LHCN-M2 (cell line): Measurements from ENCODE around the gene CKAP2L. TPM values are rescaled to one million over a fixed set of nuclear protein-coding genes. Genes with fewer than 3 reads are reported as not detected.

Source experiments
- DNase-seq: peaks from one replicate; pipeline ENCODE4 v3.0.0-alpha.2; 2012; ENCODE audit warnings: low read depth
- total RNA-seq: library from RNA; depleted of rRNA; stranded (reverse); fragments of >200 nt; gene quantifications from 2 replicates; pipeline ENCODE4 v1.2.3, GENCODE V29; 2014

The CKAP2L gene
- total RNA-seq, 1 experiment from 2014 or later: 33.2 TPM

- peak; percentile 13 for DNase-seq
Observed at GRCh38 chr2:112765251-112765650, 842 bp upstream of the CKAP2L start.

GRCh38 chr2:112762276-112762675, 2.1 kb downstream of the CKAP2L start:
- no peak for DNase-seq

DNA sequence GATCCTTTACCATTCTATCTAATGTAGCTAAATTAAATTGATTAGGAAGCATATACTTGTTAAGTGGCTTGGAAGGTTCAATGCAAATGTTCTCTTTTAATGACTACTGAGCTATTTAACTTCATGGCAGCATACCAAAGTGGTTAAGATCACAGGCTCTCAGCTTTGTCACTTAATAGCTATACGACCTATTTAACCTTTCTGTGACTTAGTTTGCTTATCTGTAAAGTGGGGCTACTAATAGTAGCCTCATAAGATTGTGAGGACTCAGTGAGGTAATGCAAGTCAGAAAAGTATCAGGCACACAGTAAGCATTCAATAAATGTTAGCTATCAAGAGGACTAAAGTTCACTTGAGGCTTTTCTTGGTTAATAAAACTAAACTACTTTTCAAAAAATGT, 4.3 kb downstream of the CKAP2L start:
- no peak for DNase-seq

- DNase-seq: no peak
Observed at GRCh38 chr2:112758711-112759110, 5.7 kb downstream of the CKAP2L start.

DNA sequence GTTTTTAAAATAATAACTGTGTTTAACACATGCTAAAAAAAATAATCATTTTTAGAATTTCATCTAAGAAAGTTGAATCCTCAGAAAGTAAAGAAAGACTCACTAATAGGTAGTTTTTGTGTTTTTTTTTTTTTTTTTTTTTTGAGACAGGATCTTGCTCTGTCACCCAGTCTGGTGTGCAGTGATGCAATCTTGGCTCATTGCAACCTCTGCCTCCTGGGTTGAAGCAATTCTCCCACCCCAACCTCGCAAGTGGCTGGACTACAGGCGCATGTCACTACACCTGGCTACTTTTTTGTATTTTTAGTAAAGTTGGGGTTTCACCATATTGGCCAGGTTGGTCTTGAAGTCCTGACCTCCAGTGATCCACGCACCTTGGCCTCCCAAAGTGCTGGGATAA, 7.1 kb downstream of the CKAP2L start:
- no peak for DNase-seq

GRCh38 chr2:112756207-112756606, 8.2 kb downstream of the CKAP2L start:
- no peak for DNase-seq

DNA sequence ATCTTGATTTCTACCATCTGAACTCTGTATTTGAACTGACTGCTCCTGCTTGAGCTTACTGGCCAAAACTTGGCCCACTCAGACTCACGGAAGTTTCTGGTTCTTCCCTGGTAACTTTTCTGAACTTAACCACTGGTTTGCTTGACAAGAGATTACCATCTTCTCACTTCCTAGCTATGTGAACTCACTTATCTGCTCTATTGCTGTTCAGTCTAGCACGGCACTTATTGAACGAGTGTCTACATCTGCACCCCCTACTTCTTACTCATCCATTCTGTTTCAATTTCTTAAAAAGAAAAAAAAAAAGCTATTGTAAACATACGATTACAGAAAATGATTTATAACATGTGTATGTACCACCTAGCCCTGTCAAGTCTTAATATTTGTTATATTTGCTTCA, 9.0 kb downstream of the CKAP2L start:
- no peak for DNase-seq

GRCh38 chr2:112754564-112754963, 9.8 kb downstream of the CKAP2L start:
- DNase-seq: no peak

- no peak for DNase-seq
Observed at GRCh38 chr2:112752667-112753066, 11.7 kb downstream of the CKAP2L start.

GRCh38 chr2:112751451-112752197, 12.8 kb downstream of the CKAP2L start:
- no peak for DNase-seq

GRCh38 chr2:112750560-112750843, 13.9 kb downstream of the CKAP2L start:
- DNase-seq: no peak

DNA sequence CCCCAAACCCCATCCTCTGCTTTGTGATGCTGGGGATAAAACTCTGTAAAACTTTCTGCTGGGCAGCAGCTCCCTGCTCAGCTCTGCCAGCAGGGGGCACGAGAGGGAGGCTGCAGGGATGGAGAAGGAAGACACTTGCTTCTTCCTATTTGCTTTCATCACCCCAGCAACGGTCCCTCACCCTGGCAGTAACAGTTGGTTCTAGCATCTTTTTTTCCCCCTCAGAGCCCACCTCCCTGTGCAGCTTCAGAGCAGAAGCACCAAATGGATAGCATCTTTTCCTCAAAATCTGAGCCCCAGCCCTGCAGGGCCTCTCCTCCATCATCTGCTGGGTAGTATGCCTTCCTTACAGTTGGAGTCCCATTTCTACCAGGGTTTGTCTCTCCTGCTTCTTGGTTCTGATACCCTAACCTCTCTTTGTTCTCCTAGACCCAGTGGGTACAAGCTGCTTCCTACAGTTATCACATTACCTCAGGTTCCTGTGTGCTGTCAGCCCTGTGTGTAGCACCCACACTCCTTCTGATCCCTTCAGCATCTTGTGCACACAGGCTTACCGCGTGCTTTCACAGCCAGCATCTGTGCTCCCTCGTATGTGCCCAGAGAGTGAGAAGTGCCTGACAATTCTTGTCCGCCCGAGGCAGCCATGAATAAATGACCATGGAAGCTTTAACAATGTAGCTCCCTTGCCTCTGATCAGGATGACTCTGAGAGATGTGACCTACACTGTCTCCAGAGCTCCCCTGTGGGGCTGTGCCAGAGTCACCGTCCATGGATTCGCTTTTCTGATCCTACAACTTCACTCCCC, 14.5 kb downstream of the CKAP2L start:
- peak; percentile 70 for DNase-seq

DNA sequence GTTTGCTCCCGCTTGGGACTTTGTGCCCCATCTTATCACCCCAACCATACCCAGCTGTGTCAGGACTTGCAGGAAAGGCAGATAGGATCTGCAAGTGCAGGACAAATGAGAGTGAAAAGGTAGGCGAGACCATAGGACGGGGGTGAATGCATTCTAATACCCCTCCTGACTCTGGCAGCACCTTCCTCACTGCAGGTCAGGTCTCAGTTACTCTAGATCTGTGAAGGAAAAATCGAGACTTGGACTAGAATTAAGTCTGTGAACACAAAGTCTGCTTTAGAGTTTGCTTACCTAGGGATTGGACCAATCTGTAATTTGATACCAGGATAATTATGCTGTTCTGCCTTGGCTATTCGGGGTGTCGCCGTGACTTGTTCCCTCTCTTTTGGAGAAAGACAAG, 23.9 kb downstream of the CKAP2L start:
- DNase-seq: no peak

GRCh38 chr2:112737542-112738232, 26.7 kb downstream of the CKAP2L start:
- DNase-seq: no peak

- DNase-seq: no peak
Observed at GRCh38 chr2:112733871-112734270, 30.5 kb downstream of the CKAP2L start.

DNA sequence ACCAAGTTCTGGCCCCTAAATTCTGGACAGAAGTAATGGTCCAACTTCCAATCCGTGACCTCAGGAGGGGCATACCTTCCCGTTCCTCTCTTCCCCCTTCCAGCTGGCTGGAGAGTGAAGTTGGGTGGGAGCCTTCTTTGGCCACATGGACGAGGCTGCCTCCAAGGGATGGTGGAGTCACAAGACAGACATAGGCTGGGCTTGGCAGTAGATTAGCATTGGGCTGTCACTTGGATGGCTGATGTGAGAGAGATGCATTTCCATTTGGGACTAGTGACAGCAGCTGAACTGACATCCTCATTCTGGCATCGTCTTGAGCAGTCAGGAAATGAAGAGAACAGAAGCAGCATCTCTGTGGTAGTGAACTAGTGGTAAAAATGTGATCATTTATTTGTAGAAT, 31.0 kb downstream of the CKAP2L start:
- DNase-seq: no peak

GRCh38 chr2:112731479-112731878, 32.9 kb downstream of the CKAP2L start:
- no peak for DNase-seq

DNA sequence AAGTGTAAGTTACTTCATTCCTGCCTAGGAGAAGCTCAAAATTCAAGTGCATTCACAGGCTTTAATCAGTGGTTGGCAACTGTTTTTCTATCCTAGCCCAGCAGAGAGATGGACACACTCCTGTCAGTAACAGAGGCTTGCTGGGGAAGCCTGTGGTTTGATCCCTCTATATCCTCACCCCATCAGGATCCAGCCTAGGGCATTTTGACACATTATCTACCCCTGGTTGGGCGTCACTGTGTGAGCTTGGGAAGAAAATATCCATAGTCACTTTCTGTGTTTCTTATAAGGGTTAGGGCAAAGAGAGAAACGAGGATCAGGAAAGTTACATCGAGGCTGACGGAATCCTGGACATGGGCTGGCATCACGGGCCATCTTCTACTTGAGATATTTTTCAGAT, 33.6 kb downstream of the CKAP2L start:
- DNase-seq: no peak

DNA sequence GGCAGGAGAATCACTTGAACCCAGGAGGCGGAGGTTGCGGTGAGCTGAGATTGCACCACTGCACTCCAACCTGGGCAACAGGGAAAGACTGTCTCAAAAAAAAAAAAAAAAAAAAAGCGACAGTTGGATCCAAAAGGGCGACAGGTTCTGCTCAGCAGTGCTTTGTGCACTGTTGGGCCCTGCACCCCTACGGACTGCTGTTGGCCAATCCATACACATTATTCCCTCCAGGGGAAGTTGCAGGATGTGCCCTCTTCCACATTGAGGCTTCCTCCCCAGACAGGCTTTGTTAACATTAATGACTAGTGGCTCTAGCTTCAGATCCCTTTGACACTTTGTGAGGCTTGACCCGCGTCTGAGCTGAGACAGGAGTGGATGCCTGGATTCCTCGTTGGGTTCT, 34.2 kb downstream of the CKAP2L start:
- no peak for DNase-seq

GRCh38 chr2:112728378-112729175, 35.8 kb downstream of the CKAP2L start:
- DNase-seq: no peak

GRCh38 chr2:112728029-112728362, 36.4 kb downstream of the CKAP2L start:
- DNase-seq: no peak
